Astrocyte (in vitro differentiated cells and primary cell): ENCODE data around the gene ENHO. TPM values are rescaled to one million over a fixed set of nuclear protein-coding genes. Genes with fewer than 3 reads are reported as not detected.

Experiments used
- DNase-seq: peaks from one replicate; pipeline ENCODE4 v3.0.0-alpha.2; 2010; ENCODE audit warnings: low read depth
- FAIRE-seq: peaks from 2 replicates; lab custom pipeline; 2011; peaks lifted over from hg19 to GRCh38; lab: Jason Lieb, UNC
- H2AFZ ChIP-seq: 2 replicates; pipeline ENCODE4 v1.6.0; 2012; ENCODE audit warnings: low read depth, low read length, inconsistent platforms
- H3K27ac ChIP-seq: 2 replicates; pipeline ENCODE4 v1.5.1; 2011; ENCODE audit warnings: low read depth, low read length, inconsistent platforms
- H3K27me3 ChIP-seq: 2 replicates; pipeline ENCODE4 v1.6.0; 2011; ENCODE audit warnings: low read length, inconsistent platforms; ENCODE audit not compliant: insufficient read depth
- H3K36me3 ChIP-seq: 2 replicates; pipeline ENCODE4 v1.5.1; 2011; ENCODE audit warnings: low read length, inconsistent platforms; ENCODE audit not compliant: insufficient read depth
- H3K4me1 ChIP-seq: 2 replicates; pipeline ENCODE4 v1.5.1; 2011; ENCODE audit warnings: low read length, inconsistent platforms; ENCODE audit not compliant: insufficient read depth
- H3K4me2 ChIP-seq: 2 replicates; pipeline ENCODE4 v1.6.0; 2012; ENCODE audit warnings: low read length, inconsistent platforms
- H3K4me3 ChIP-seq: 2 replicates; pipeline ENCODE4 v1.5.1; 2011; ENCODE audit warnings: low read depth, mild to moderate bottlenecking, low read length, inconsistent platforms; ENCODE audit not compliant: insufficient read depth
- H3K79me2 ChIP-seq: 2 replicates; pipeline ENCODE4 v1.6.0; 2012; ENCODE audit warnings: mild to moderate bottlenecking, low read length, inconsistent platforms; ENCODE audit not compliant: insufficient read depth
- H3K9ac ChIP-seq: 2 replicates; pipeline ENCODE4 v1.6.0; 2012; ENCODE audit warnings: mild to moderate bottlenecking, low read length, inconsistent platforms
- H3K9me3 ChIP-seq: 2 replicates; pipeline ENCODE4 v1.5.1; 2012; ENCODE audit warnings: low read depth, mild to moderate bottlenecking, low read length, inconsistent platforms; ENCODE audit not compliant: insufficient read depth
- H4K20me1 ChIP-seq: 2 replicates; pipeline ENCODE4 v1.6.0; 2012; ENCODE audit warnings: low read length, inconsistent platforms; ENCODE audit not compliant: insufficient read depth
- H3K27ac Mint-ChIP-seq: one replicate; pipeline ENCODE4 v1.8.0; 2021; ENCODE audit warnings: mild to moderate bottlenecking, mixed read lengths; ENCODE audit not compliant: unreplicated experiment
- H3K27me3 Mint-ChIP-seq: one replicate; pipeline ENCODE4 v1.8.0; 2021; ENCODE audit warnings: low read depth, mixed read lengths; ENCODE audit not compliant: unreplicated experiment
- H3K36me3 Mint-ChIP-seq: one replicate; pipeline ENCODE4 v1.8.0; 2021; ENCODE audit warnings: low read depth, mixed read lengths; ENCODE audit not compliant: unreplicated experiment
- H3K4me1 Mint-ChIP-seq: one replicate; pipeline ENCODE4 v1.8.0; 2021; ENCODE audit warnings: low read depth, mixed read lengths; ENCODE audit not compliant: unreplicated experiment
- H3K4me3 Mint-ChIP-seq: one replicate; pipeline ENCODE4 v1.8.0; 2021; ENCODE audit warnings: mild to moderate bottlenecking, moderate library complexity, mixed read lengths; ENCODE audit not compliant: unreplicated experiment
- H3K9me3 Mint-ChIP-seq: one replicate; pipeline ENCODE4 v1.8.0; 2021; ENCODE audit warnings: mild to moderate bottlenecking, mixed read lengths; ENCODE audit not compliant: unreplicated experiment
- CTCF ChIP-seq: IDR thresholded peaks from 2 replicates; pipeline ENCODE4 v1.5.1; 2011; ENCODE audit warnings: low read depth, mild to moderate bottlenecking, inconsistent platforms, low read length, moderate library complexity; ENCODE audit not compliant: insufficient read depth
- EZH2 ChIP-seq: IDR thresholded peaks from 2 replicates; pipeline ENCODE4 v1.6.1; 2012; ENCODE audit warnings: mild to moderate bottlenecking, low read length, inconsistent platforms; ENCODE audit not compliant: insufficient read depth
- total RNA-seq: library from RNA; stranded (reverse); gene quantifications from 2 replicates; pipeline ENCODE4 v1.2.1, GENCODE V29; 2021

ENHO gene
- total RNA-seq, 1 donor from 2014 or later = 1.1 TPM

DNA sequence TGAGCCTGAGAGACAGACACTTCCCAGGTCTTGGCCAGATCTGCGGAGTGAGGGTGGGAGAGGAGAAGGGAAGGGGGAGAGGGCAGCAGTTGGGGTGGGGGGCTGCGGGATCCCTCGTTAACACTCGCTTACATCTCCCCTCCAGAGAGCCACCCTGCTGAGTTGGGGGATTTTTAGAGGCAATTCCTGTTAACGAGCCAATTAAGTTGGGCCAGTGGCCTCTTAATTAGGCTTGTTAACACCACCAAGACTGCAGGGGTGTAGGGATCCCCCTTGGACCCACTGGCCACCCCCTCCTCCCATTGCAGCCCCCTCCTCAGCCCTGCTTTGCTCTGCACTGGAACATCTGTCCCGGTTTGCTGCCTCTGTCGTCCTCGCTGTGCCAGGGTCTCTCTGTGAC, 43.1 kb upstream of the ENHO start:
- Histone ChIP-seq H3K27ac (no peak overlapping the region), H3K79me2 (no peaks in the 10 kb centered on the region), H3K4me2 (no peak overlapping the region), H2AFZ (no peak overlapping the region), H3K27me3 (peaks cover 26% of the 10 kb centered on the region), H3K9me3 (no peaks in the 10 kb centered on the region), H4K20me1 (no peaks in the 10 kb centered on the region), H3K36me3 (no peaks in the 10 kb centered on the region), H3K4me3 (no peak overlapping the region), H3K4me1 (no peaks in the 10 kb centered on the region), H3K9ac (no peak overlapping the region)
- H3K36me3 Mint-ChIP-seq = peaks cover 31% of the 10 kb centered on the region
- peaks cover 16% of the 10 kb centered on the region for H3K4me1 Mint-ChIP-seq
- H3K27ac Mint-ChIP-seq = no peak overlapping the region
- DNase-seq = no peak
- peaks cover 46% of the 10 kb centered on the region for H3K27me3 Mint-ChIP-seq
- TF ChIP-seq EZH2 = no peak
- no peak for TF ChIP-seq CTCF
- peaks cover 8% of the 10 kb centered on the region for H3K9me3 Mint-ChIP-seq
- FAIRE-seq = no peak
- no peak overlapping the region for H3K4me3 Mint-ChIP-seq

DNA sequence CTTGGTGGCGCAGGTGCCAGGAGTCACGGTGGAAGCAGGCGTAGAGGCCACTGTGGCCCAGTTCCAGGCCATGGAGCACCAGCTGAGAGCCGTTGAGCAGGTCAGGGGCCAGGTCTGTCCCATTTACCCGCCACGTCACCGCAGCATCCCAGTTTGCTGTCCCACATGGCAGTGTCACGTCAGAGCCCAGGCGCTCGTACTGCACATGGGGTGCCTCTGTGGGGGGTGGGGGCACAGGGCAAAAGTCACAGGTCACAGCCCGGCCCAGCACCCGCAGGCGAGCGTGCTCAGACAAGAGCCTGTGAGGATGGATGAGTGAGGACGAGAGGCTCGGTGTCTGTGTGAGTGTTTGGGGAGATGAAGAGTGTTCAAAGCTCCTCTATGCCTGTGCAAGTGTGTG, 41.8 kb upstream of the ENHO start:
- peaks cover 31% of the 10 kb centered on the region for H3K36me3 Mint-ChIP-seq
- no peak overlapping the region for H3K27ac Mint-ChIP-seq
- peaks cover 14% of the 10 kb centered on the region for H3K4me1 Mint-ChIP-seq
- Histone ChIP-seq H2AFZ (no peak overlapping the region), H3K27me3 (peaks cover 17% of the 10 kb centered on the region), H3K4me3 (no peak overlapping the region), H3K4me1 (peaks cover 8% of the 10 kb centered on the region), H3K4me2 (no peak overlapping the region), H3K79me2 (no peaks in the 10 kb centered on the region), H3K9ac (no peak overlapping the region), H3K36me3 (no peaks in the 10 kb centered on the region), H3K27ac (no peak overlapping the region), H3K9me3 (no peaks in the 10 kb centered on the region), H4K20me1 (no peaks in the 10 kb centered on the region)
- TF ChIP-seq CTCF (no peak), EZH2 (no peak)
- peaks cover 37% of the 10 kb centered on the region for H3K27me3 Mint-ChIP-seq
- FAIRE-seq (no peak), DNase-seq (no peak)
- H3K9me3 Mint-ChIP-seq = peaks cover 8% of the 10 kb centered on the region
- H3K4me3 Mint-ChIP-seq = no peak overlapping the region

DNA sequence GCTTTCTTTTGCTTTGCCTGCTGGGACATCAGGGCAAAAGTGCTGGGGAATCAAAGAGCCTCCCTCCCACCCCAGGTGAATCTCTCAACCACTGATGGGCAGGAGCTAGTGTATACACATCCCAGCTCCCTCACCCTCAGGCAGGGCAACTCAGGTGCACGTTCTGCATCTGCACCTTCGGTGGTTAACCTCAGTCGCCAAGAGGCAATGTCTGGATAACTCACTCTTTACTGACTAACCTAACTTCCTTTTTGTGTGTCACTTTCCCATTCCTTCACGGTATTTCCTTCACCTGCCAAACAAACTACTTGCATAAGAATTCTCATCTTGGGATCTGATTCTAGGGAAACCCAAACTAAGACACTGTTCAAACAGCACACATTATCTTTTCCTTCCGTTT, 40.5 kb upstream of the ENHO start:
- Mint-ChIP-seq H3K4me3 (no peak overlapping the region), H3K27me3 (peaks cover 32% of the 10 kb centered on the region), H3K36me3 (peaks cover 30% of the 10 kb centered on the region), H3K4me1 (peaks cover 22% of the 10 kb centered on the region), H3K27ac (no peak overlapping the region), H3K9me3 (peaks cover 7% of the 10 kb centered on the region)
- Histone ChIP-seq H3K9ac (no peak overlapping the region), H2AFZ (no peak overlapping the region), H4K20me1 (no peaks in the 10 kb centered on the region), H3K9me3 (no peaks in the 10 kb centered on the region), H3K27ac (no peak overlapping the region), H3K4me2 (no peak overlapping the region), H3K4me1 (peaks cover 8% of the 10 kb centered on the region), H3K79me2 (no peaks in the 10 kb centered on the region), H3K36me3 (no peaks in the 10 kb centered on the region), H3K4me3 (no peak overlapping the region), H3K27me3 (peaks cover 14% of the 10 kb centered on the region)
- no peak for FAIRE-seq
- TF ChIP-seq CTCF (no peak), EZH2 (no peak)
- DNase-seq = no peak
